Measurements from ENCODE around the gene LCN12. TPM values are rescaled to one million over a fixed set of nuclear protein-coding genes. Genes with fewer than 3 reads are reported as not detected.

LCN12 gene
- total RNA-seq, 1 donor from 2014 or later: 2.1 TPM

DNA sequence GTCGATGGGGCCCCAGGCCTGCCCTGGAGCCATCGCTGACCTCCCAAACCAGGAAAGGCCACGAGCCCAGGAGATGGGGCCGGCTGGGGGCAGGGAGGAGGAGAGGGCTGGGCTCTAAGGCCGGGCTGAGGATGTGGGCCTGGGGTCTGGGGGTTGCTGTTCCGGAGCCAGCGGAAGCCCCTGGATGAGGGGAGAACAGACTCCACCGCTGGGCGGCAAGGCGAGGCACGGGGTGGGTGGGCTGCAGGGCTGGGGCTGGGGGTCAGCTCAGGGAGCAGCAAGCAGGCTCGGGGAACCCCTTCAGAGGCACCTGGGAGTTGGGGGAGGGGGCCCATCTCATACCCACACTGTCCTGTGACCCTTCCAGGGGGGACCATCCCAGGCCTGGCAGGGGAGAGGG lies 11.7 kb downstream of the LCN12 start:
- ATAC-seq (ENCODE audit: poor library complexity) (no peak), DNase-seq (no peak)
- intact Hi-C loops (cut with DNase I): no loop called here

DNA sequence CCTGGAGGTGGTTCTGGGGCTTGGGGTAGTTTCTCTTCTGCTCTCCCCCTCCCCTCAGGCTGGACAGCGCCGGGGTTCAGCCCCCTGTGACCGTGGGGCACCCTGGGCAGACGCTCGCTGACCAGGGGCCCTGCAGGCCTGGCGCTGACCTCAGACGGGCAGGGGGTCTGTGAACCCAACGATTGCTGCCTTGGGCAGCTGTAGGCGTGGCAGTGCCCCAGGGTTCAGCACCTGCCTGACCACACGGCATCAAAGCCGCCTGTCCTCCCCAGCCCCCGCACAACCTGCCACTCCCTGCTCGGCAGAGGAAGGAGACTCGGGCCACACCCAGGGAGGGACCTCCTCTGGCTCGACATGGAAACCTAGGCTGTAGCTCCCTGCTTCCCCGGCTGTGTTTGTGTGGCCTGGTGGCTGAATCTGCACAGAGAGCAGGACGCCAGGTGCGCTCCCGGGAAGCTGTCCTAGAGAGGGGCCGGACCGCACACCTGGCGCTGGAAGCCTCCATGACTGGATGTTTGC lies 12.2 kb downstream of the LCN12 start:
- no peak for ATAC-seq (ENCODE audit: poor library complexity)
- intact Hi-C loops (cut with DNase I): no loop called here
- DNase-seq: no peak

DNA sequence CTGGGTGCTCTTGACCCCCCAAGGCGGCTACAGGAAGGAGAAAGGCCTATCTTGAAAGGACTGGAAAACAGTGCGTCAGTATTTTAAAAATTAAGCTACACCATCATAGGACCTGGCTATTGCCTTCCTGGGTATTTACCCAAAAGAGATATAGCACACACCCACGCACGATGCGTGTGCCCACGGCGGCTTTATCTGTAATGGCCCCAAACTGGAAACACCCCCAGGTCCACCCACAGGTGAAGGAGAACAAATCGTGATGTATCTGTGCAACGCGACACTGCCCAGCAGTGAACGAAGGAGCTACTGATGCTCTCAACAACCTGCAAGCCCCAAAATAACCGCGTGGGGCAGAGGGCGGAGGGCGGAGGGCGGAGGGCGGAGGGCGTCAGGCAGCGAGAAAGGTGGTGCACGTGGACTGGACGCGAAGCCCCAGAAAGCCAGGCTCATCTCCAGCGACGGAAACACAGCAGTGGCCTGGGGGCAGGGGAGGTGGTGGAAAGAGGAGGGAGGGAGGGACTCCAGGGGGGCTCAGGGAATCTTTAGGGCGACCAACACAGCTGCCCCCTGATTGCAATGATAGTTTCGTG lies 12.9 kb downstream of the LCN12 start:
- intact Hi-C loops (cut with DNase I): no loop called here
- DNase-seq (no peak), ATAC-seq (ENCODE audit: poor library complexity) (no peak)

- intact Hi-C loops (cut with DNase I): no loop called here
- ATAC-seq (ENCODE audit: poor library complexity): no peak
- DNase-seq: no peak
These were observed 13.9 kb downstream of the LCN12 start for GRCh38 chr9:136965771-136966484.

GRCh38 chr9:136968333-136969127 lies 16.5 kb downstream of the LCN12 start:
- peak; percentile 55 for ATAC-seq (ENCODE audit: poor library complexity)
- DNase-seq: no peak
- intact Hi-C loops (cut with DNase I): no loop called here

- ATAC-seq (ENCODE audit: poor library complexity) (peak; percentile 15), DNase-seq (no peak)
- intact Hi-C loops (cut with DNase I): no loop called here
These were observed 17.1 kb downstream of the LCN12 start for GRCh38 chr9:136969150-136969549.

DNA sequence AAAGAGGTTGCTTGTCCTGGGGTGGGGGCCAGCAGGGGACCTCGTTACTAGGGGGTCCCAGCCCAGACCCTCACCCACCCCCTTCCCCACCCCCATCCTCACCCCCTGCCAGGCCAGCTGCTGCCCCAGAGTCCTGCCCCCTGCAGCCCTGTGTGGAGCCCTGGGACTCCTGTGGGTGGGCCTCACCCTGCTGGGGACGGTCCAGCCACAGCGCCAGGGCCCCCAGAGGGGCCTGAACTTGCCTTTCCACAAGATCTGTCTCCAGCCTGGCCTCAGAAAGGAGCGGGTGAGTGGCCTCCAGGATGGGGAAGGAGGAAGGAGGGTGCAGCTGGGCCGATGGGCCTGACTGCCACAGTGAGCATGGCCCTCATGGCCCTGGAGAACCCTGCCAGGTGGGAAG lies 17.7 kb downstream of the LCN12 start:
- DNase-seq (no peak), ATAC-seq (ENCODE audit: poor library complexity) (no peak)
- intact Hi-C loops (cut with DNase I): no loop called here

GRCh38 chr9:136970361-136970760 lies 18.3 kb downstream of the LCN12 start:
- intact Hi-C loops (cut with DNase I): no loop called here
- ATAC-seq (ENCODE audit: poor library complexity) (no peak), DNase-seq (no peak)

- ATAC-seq (ENCODE audit: poor library complexity) (no peak), DNase-seq (no peak)
- intact Hi-C loops (cut with DNase I): no loop called here
These were observed 19.7 kb downstream of the LCN12 start for GRCh38 chr9:136971746-136972145.

DNA sequence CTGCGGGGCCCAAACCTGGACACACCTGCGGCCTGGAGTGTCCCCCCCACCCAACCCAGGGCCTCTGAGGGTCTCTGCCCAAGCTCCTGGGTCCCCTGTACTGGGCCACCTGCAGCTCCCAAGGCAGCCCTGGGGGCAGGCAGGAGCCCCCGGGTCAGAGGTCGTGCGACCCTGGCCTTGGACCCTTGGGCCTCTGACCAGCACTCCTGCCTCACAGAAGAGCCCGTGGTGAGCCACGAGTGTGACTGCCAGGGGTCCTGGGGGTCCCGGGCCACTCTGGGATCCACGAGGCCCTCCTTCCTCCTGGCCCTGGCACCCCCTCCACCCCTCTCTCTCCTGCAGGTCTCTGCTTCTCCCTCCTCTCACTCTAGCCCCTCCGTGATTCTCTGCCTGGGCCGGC lies 20.3 kb downstream of the LCN12 start:
- DNase-seq (no peak), ATAC-seq (ENCODE audit: poor library complexity) (no peak)
- intact Hi-C loops (cut with DNase I): no loop called here

DNA sequence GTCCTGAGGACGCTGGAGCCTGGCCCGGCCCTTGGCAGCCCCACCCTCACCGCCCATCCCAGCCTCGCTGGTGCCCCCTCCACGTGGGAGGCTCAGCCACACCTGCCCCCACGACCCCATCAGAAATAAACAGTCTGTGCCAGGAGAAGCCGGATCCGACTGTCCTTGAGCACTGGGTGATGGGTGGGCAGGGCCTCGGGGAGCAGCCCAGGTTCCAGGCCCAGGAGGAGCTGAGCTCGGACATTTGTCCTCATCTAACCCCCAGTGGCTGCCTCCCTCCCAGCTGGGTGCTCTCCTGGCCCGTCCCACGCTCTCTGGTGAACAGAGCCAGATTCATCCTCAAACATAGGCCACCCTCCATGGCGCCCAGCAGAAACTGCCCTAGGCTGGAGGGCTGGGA lies 20.7 kb downstream of the LCN12 start:
- no peak for ATAC-seq (ENCODE audit: poor library complexity)

DNA sequence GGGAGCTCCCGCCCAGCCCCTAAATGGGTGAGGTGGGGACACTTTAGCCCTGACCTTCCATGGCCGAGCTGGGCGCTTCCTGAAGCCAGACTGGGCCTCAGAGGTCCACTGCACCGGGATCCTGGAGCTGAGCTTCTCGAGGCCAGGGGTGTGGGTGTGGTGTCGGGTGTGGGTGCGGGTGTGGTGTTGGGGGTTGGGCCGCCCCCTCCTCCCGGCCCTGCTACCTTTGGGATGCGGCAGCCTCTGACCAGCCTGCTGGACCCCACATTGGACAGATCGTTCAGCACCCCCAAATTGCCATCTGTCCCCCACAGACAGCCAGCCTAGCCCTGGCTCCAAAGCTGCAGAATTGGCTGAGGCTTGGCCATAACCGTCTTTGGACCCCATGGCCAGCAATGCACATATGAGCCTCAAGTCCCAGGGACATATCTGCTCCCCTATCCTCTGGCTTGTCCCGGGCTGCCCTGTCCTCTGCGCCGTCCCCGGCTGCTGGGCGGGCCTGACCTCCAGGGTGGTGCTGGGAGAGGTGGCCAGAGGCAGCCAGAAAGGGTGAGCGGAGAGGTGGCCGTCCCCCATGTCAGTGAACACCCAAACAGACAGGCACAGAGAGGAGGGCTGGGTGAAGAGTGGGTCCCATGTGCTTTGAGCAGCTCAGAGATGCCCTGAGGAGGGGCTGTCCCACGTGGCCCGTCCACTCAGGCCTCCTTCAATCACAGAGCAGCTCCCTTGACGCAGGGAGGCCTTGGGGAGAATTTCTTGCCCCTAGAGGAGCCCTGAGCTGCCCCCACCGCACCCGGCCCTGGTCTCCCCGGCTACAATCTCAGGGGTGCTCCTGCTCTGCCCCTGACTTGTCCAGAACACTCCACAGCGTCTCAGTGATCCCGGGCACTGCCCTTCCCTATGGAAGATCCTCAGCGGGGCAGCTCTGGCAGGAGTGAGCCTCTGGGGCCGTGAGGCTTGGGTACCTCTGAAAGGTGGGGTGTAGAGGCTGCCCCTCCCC lies 21.8 kb downstream of the LCN12 start:
- intact Hi-C loops (cut with DNase I): no loop called here
- no peak for DNase-seq
- ATAC-seq (ENCODE audit: poor library complexity): no peak

More for the DNA sequence above, 20.7 kb downstream of the LCN12 start:
- intact Hi-C loops (cut with DNase I): no loop called here
- no peak for DNase-seq

GRCh38 chr9:136974817-136975535 lies 22.9 kb downstream of the LCN12 start:
- no peak for ATAC-seq (ENCODE audit: poor library complexity)

GRCh38 chr9:136975644-136976043 lies 23.6 kb downstream of the LCN12 start:
- ATAC-seq (ENCODE audit: poor library complexity) (no peak), DNase-seq (peak; percentile 79)
- intact Hi-C loops (cut with DNase I): loop anchor here (2.0 kb wide), 1 partner anchor 27 kb away; no protein-coding TSS in a partner anchor

More at GRCh38 chr9:136974817-136975535, 22.9 kb downstream of the LCN12 start:
- no peak for DNase-seq
- intact Hi-C loops (cut with DNase I): no loop called here

- DNase-seq: peak; percentile 91
- ATAC-seq (ENCODE audit: poor library complexity): peak; percentile 59
- intact Hi-C loops (cut with DNase I): loop anchor here (2.0 kb wide), 1 partner anchor 28 kb away; no protein-coding TSS in a partner anchor
These were observed 25.1 kb downstream of the LCN12 start, which contains the start of gene PTGDS for GRCh38 chr9:136977223-136977622. Gene PTGDS, plus strand, starts transcription at chr9:136977504. Its CDS starts 75 bp downstream, at chr9:136977579.

GRCh38 chr9:136977649-136978072 lies 25.6 kb downstream of the LCN12 start:
- ATAC-seq (ENCODE audit: poor library complexity): peak; percentile 1
- intact Hi-C loops (cut with DNase I): loop anchor here (2.0 kb wide), 1 partner anchor 29 kb away; no protein-coding TSS in a partner anchor

DNA sequence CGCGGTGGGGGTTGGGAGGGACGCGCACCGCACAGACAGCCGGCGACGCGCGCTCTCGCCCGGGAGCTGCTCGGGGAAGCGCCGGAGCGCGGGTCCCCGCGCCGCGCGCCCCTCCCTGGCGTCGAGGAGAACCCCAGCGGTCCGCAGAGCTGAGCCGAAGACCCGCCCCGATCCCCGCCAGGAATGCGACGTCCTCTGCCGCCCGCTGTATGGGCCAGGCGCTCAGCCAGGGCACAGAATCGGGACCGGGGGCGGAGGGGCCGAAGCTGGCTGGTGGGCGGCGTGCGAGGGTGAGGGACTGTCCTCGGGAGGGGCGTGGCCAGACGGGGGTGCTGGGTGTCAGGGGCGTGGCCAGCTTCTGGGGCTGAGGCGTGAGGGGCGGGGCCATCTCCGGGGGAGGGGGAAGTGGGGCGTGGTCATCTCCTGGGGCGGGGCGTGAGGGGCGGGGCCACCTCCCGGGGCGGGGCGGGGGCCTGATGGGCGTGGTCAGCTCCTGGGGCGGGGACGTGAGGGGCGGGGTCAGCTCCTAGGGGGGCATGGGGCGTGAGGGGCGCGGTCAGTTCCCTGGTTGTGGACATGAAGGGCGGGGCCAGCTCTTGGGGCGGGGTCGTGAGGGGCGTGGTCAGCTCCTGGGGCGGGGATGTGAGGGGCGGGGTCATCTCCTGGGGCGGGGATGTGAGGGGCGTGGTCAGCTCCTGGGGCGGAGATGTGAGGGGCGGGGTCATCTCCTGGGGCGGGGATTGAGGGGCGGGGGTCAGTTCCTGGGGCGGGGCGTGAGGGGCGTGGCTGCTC lies 26.2 kb downstream of the LCN12 start:
- intact Hi-C loops (cut with DNase I): no loop called here
- DNase-seq (peak; percentile 89), ATAC-seq (ENCODE audit: poor library complexity) (peak; percentile 51)

More at GRCh38 chr9:136977649-136978072, 25.6 kb downstream of the LCN12 start:
- DNase-seq: peak; percentile 64

All from Right ventricle myocardium superior (tissue), 1 donor.